Purkinje cell (primary cell): Measurements from ENCODE around the gene CTNNA1. TPM values are rescaled to one million over a fixed set of nuclear protein-coding genes. Genes with fewer than 3 reads are reported as not detected.

Experiments used
- polyA plus RNA-seq: library from polyadenylated mRNA; unstranded; fragments of >200 nt; fragmentation: Nextera tagmentation; gene quantifications from 2 replicates; pipeline ENCODE4 v1.2.1, GENCODE V29; 2014

Gene CTNNA1, protein sequence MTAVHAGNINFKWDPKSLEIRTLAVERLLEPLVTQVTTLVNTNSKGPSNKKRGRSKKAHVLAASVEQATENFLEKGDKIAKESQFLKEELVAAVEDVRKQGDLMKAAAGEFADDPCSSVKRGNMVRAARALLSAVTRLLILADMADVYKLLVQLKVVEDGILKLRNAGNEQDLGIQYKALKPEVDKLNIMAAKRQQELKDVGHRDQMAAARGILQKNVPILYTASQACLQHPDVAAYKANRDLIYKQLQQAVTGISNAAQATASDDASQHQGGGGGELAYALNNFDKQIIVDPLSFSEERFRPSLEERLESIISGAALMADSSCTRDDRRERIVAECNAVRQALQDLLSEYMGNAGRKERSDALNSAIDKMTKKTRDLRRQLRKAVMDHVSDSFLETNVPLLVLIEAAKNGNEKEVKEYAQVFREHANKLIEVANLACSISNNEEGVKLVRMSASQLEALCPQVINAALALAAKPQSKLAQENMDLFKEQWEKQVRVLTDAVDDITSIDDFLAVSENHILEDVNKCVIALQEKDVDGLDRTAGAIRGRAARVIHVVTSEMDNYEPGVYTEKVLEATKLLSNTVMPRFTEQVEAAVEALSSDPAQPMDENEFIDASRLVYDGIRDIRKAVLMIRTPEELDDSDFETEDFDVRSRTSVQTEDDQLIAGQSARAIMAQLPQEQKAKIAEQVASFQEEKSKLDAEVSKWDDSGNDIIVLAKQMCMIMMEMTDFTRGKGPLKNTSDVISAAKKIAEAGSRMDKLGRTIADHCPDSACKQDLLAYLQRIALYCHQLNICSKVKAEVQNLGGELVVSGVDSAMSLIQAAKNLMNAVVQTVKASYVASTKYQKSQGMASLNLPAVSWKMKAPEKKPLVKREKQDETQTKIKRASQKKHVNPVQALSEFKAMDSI
- 8.3 and 14.9 TPM in 2 replicates for polyA plus RNA-seq

DNA sequence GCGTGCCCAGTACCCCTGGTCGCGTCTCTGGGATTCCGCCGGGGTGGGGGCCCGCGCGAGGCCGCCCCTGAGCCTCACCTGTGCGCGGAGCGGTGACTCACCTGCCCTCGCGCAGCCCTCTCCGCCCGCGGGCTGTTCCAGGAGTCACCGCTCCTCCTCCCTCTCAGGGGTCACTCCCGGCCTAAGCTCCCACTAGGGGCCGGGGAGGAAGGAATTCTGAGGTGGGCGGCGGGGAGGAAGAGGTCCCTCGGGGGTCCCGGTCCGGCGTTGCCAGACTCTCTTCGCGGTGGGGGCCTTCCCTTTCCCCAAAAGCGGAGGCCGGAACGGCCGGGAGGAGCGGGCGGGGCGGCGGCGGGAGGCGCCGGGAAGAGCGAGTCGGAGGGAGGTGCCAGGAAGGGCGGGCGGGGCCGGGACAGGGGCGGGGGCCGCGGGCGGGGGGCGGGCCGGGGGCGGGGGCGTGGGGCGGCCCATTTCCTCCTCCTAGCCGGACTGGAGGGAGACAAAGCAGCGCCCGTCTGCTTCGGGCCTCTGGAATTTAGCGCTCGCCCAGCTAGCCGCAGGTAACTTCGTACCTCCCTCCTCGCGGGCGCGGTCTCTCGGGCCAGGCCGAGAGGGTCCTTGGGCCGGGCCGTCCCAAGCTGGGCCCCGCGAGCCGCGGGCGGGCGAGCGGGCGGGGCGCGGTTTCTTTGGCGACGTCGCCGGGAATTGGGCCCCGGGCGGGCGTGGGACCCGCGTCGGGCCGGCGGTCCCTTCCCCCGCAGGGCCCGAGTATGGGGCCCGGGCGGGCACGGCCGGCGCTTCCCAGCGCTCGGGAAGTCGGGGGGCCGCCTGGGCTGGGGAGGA is at the start of gene CTNNA1:
Gene CTNNA1 (plus strand): TSS at position 475 of the 843 bp plus-strand sequence. CDS start 28,500 bp downstream, outside the sequence.

DNA sequence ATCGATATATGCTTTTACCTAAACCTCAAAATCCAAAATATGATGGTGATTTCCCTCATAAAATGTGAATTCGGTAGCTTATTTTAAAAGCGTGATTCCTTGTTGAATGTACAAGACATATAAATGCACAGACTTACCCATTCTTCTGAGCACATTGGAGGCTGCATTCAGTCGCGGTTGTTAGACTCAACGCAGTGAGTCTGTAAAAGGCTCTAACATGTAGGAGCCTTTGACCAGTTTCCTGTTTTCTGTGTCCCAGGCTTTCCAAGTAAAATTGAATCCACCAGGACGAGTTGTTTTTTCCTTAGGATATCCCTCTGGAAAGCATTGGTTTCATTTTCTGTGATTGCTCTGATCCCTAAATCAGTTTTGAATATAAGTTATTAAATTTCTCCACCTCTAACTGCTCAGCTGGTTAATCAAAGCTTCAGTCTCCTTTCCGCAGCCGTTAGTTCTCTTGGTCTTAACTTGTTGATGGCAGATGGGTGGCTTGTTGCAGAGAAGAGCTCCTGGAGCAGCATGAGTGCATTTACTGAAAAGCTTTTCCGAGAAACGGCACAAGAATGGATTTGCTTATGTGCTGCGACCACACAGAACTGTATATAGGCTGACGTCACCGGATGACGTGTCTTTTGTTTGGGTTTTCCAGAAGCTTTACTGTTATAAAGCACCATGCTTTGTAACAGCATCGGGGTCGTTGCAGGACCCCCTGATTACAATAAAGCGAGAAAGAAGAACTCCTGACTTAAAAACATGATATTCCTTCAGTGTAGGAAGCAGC is 121.7 kb downstream of the CTNNA1 start, which contains the start of gene LRRTM2:
Gene LRRTM2 (minus strand): TSS at position 565 of the 781 bp plus-strand sequence. CDS start 424 bp downstream, at position 141.

Other genes with a start within 250 kb of the CTNNA1 start
- 34.8 and 38.8 TPM in 2 replicates for gene ETF1, start 210.2 kb upstream of the CTNNA1 start, polyA plus RNA-seq
- gene HSPA9, start 178.0 kb upstream of the CTNNA1 start, polyA plus RNA-seq = 208 TPM in 2 replicates
- 1.0 and 9.1 TPM in 2 replicates for gene LRRTM2, start 121.9 kb downstream of the CTNNA1 start, polyA plus RNA-seq